HG03066 (cell line): ENCODE data around the gene ATP8B4.
"Not testable (repeated sequence)": the region's sequence is repeated elsewhere in the genome, so short reads cannot be mapped to it uniquely, and the experiment has no call there.

ENCODE experiments used
- ATAC-seq: cut with Tn5 transposase; IDR thresholded peaks from one replicate; pipeline ENCODE4 v1.9.1; 2021; ENCODE audit warnings: low read depth; ENCODE audit not compliant: unreplicated experiment

The ATP8B4 gene

DNA sequence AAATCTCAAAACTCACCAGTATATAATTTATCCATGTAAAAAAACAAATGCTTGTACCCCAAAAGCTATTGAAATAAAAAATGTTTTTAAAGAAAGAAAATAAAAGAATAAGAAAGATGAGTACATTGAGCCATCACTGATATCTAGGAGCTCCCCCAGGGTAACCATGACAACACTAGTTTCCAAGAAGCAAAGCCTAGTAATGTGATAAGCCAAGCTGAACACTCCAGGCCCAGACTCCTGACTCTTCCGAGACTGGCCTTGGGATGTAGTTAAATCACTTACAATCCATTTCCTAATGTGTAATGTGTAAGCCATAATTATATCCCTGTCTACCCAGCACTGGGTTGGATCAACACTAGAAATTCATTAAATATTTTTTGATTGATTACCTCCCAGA lies 21.1 kb upstream of the ATP8B4 start:
- ATAC-seq = no peak

DNA sequence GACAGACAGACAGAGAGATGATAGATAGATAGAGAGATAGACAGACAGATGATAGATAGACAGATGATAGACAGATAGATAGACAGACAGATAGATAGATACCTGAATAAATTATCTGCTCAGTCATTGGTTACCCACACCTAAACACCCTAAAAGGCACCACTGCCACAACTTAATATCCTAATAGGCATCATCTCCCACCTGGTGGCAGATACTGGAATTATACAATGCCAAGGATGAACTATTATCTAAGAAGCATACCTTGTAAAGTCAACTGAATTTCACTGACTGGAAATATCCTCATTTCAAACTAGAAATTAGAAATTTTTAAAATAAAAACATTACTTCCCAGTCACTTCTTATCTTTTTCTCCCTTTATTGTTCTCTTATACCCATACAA lies 19.4 kb upstream of the ATP8B4 start:
- no peak for ATAC-seq

DNA sequence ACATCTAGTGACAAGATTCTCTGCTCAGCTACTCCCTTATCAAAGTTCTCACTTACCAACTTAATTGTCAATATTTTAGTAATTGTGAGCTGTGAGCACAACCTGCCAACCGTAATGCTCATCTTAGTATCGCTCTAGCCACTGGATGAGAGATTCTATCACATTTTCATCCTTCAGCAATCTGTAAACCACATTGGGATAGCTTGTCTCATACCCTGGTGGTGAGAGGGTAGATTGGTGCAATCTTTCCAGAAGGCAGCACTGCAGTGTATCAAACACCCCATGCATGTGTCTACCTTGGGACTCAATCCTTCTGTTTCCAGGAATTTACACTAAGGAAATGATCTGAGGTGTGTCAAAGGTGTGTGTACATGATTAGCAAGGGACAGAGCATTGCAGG lies 18.9 kb upstream of the ATP8B4 start:
- no peak for ATAC-seq

DNA sequence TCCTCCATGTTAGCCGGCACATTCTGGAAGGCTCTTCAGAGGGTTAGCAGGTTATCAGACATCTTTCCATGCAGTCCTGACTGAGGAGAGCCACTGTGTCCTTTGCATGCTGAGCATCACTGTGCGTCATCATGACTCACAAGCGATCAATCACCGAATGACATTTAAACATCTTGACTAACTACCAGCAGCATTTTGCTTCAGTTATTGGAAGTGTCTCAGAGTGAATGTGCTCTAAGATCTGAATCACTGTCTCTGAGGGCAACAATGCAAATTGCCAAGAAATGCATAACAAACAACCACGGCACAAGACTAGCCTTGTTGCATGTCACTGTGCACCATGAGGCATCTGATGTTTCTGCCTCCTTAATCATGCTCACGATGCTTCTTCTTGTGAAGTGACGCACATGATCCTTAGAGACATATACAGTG lies 18.3 kb upstream of the ATP8B4 start:
- no peak for ATAC-seq

DNA sequence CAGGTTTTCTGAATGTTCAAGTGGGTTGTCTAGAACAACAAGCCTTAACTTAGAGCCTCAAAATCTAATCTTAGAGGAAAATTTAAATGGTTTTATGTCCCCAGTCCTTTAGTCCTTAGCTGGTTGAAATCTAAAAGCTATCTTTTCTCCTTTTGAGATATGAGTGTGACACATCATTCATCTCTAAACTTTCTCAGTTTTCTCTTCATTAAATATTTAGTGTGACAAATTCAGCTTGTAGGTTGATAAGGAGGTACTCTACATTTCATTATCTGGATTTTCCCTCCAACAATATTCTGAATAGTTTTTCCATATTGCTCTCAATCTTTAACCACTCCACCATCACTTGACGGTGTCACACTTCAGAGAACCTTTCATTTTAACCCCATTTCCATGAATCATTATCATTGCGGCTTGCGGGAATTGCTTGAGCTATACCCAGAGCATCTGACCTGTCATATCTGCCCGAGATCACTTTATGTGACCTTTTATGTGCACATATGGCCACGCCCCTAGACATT lies 16.1 kb upstream of the ATP8B4 start:
- ATAC-seq = peak; percentile 59

DNA sequence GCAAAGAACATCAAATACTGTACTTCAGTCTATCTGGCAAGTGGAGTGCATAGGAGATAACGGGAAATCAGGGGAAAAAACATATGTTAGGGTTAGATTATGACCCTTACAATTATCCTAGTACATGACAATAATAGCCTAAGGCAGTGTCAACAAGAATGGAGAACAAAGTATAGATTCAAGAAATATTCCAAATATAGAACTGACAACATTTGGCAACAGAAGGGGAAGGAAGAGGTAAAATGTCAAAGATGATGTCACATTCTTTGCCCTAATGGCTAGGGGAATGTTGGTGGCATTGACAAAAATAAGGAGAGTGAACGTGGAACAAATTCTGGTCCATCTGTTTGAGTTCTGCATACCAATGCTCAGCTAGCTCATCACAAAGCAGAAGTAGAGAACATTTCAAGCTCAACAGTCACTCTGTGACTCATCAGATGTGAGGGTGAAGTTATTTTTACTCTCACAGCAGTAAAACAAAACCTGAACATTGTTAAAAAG lies 15.5 kb upstream of the ATP8B4 start:
- ATAC-seq = peak; percentile 84

DNA sequence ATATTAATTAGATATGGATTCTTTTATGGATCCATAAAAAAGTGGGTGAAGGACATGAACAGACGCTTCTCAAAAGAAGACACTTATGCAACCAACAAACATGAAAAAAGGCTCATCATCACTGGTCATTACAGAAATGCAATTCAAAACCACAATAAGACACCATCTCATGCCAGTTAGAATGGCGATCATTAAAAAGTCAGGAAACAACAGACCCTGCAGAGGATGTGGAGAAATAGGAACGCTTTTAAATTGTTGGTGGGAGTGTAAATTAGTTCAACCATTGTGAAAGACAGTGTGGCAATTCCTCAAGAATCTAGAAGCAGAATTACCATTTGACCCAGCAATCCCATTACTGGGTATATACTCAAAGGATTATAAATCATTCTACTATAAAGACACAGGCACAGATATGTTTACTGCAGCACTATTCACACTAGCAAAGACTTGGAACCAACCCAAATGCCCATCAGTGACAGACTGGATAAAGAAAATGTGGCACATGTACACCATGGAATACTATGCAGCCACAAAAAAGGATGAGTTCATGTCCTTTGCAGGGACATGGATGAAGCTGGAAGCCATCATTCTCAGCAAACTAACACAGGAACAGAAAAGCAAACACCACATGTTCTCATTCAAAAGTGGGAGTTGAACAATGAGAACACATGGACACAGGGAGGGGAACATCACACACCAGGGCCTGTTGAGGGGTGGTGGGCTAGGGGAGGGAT lies 13.4 kb upstream of the ATP8B4 start:
- ATAC-seq = not testable (repeated sequence)

DNA sequence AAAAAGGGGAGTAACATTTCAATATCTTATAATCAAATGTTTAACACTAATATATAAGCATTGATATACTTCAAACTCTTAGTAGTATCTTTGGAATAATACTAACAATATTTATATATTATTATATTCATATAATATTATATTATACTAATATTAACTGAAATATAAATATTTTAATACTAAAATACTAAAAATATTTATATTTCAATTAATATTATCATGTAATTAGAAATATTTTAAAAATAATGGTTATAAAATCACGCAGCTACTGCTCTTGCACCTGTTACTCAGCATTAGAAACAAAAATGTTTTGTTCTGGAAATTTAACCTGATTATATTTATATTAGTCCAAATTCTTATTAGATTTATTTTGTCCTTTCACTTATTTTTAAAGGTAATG lies 12.6 kb upstream of the ATP8B4 start:
- ATAC-seq = no peak

DNA sequence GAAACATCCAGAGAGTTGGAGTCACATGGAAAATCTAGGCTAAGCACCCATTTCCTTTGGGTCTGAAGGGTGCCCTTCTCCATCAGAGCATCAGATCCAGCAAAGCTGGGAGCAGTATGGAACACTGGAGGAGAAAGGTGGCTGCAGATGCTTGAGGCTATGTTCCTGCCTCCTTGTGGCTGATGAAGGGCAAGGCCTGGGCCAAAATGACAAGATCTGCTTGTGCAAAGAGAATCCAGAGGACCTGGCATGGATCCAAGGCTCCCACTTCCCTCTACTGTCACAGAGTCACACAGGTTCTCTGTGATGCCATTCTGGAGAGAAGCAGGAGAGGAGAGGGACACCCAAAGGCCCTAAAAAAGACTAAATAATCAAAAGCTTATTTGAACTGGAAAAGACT lies 9.2 kb upstream of the ATP8B4 start:
- no peak for ATAC-seq

DNA sequence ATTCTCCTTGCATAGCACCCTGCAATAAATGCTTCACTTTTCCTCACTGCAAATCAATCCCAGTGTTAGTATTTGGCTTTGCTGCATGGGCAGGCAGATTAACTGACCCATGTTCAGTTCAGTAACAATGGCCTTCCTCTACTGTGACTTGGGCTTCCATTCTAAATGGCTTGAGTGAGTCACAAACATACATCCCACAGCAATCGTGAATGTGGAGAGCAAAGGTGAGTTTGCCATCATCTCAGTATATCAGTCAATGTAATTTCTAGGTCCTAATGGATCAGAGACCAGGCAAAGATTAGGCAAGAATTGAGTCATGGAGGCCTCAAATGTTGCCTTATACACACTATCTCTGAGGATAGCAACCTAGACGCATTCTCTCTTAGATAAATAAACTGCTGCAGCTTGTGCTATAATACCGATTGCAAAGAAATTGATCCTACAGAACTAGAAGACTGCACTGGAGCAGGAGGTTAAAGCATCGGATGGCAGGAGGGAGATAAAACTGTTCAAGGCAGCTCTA lies 8.3 kb upstream of the ATP8B4 start:
- ATAC-seq = no peak

DNA sequence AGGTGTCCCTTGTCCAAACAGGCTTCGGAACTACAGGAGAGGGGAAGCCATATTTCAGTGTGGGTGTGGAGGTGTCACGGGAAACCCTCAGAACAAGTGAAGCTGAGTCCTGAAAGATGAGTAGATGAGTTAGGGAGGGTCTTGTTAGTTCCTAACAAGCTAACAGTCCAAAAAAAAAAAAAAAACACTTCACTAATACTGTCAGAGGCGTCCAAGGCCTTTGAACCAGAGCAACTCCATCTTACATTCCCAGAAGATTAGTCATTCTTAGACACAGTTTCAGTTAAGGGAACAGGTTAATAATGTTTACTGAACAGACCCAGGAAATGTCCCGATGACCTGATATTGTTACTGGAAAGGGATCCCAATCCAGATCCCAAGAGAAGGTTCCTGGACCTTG lies 7.0 kb upstream of the ATP8B4 start:
- ATAC-seq = no peak

DNA sequence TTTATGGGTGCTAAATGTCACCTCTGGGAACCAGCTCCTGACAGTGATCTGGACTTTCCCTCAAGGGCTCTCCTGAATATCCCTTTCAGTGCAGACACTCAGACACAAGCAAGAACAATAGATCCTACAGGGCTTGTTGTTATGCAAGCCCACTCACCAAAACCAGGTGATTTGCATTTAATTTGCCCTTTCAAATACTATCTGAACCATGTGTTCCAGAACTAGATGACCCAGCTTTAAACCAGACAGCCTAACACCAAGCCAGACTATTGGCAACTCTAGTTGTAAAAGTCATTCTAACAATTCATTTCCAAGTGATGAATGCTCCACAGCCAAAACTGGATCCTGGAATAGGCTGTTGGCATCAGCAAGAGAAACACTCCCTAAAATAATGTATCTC lies 5.6 kb upstream of the ATP8B4 start:
- no peak for ATAC-seq

DNA sequence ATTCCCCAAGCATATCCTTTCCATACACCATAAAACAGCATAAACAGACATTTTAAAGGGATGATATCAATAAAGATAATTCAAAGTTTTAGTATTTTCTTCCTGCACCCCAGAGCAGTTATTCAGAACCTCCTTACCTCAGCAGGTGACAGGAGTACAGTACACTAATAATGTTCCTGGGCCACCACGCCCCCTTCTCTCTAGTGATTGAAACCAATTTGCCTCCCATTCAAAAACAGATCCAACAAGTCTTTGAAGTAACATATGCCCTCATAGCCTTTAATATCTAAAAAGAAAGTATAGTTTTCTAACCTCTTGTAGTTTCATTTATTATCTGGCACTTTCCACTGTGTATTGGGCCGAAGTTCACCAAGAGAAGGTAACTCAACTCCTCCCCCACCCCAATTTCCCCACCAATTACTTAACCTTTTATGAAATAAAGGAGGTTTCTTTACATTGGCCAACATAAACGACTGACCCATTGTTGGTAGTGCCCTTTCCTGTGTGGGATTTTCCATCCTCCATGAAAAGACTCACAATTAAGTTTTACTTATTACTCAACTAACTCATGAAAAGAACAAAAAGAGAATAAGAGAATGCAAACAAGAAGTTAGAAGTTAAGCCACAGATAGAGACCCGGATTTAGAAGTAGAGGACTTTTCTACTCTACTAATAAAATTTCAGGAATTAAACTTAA lies 5.0 kb upstream of the ATP8B4 start:
- no peak for ATAC-seq

DNA sequence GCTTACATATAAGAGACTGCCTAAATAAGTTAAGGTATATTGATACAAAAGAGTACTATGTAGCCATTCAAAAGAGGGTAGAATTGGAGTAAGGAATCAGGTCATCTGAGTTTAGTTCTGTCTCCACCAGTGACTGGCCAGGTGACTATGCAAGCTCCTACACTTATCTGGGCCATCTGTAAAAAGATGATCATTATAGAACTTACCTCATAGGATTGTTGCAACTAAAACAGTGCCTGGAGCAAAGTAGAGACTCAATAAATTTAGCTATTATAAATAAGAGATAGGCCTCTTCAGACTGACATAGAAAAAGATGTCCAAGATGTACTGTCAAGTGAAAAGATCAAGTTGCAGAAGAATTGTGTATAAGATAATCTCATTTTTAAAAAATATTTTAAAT lies 1.7 kb upstream of the ATP8B4 start:
- no peak for ATAC-seq

DNA sequence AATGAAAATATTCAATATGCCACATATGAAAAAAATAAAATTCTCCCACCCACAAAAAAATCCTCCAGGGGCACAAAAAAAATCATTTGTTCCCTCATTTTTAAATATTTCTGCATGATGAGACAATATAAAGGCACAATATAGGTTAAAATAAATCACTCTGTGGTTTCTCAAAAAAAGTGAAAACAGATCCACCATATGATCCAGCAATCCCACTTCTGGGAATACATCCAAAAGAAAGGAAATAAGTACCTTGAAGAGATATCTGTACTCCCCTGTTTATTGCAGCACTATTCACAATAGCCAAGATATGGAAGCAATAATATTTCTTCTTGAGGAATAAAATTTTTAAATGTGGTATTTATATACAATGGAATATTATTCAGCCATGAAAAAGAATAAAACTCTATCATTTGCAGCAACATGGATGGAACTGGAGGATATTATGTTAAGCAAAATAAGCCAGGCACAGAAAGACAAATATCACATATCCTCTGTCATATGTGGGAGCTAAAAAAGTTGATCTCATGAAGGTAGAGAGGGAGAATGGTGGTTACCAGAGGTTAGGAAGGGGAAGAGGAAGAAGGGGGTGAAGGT lies 1.5 kb downstream of the ATP8B4 start:
- ATAC-seq = no peak

DNA sequence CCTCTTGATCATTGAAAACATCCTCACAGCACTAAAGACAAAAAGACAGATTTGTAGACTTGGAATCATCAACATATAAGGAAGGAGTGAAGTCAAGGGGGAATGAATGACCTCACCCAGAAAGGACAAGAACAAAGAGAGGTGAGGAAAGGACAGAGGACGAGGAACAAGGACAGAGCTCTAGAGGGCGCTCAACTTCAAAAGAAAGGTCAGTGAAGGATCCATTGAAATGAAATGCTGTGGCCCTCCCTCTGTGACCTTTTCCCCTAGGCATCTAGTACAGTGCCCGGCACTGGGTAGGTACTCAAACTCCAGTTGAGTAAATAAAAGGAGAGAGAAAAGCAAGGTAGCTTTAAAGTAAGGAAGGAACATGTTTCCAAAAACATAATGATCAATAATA lies 2.6 kb downstream of the ATP8B4 start:
- ATAC-seq = no peak

DNA sequence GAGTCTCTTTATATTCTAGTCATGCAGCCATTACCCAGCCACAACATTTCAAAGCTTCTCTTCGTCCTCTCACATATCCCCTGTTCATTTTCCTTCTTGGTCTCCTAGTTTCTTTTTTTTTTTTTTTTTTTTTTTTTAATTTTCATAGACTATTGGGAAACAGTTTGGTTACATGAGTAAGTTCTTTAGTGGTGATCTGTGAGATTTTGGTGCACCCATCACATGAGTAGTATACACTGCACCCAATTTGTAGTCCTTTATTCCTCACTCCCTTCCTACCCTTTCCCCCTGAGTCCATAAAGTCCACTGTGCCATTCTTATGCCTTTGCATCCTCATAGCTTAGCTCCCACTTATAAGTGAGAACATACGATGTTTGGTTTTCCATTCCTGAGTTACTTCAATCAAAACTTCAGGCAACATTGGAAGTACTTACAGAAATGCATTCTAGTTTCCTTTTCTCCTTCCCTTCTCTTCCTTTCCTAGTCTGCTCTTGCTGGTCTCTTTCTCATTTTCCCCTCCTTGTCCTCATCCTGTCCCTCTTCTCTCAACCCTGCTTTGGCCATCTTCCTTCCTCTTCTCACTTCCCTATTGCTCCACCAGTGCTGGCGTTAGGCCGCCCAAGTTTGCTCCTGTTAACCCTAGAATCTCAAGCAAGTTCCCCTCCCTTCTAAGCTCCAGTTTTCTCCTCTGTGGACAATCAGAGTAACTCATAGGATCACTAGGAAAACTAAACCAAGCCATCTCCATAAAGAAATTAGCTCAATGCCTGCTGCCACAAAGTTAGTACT lies 4.8 kb downstream of the ATP8B4 start:
- no peak for ATAC-seq

DNA sequence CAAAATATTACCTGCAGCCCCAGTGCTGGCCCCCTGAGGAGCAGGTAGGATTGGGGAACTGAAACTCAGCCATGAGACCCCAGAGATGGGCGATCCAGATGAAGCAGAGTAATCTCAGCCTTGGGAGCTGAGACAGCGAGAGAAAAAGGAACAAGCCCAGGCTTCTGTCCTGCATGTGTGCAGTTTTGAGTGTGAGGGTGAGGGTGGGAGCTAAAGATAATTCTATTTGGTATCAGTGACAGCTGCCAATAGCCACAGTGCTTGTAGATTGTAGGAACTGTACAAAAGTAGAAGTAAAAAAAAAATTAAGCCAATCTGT lies 5.9 kb downstream of the ATP8B4 start:
- ATAC-seq = no peak

DNA sequence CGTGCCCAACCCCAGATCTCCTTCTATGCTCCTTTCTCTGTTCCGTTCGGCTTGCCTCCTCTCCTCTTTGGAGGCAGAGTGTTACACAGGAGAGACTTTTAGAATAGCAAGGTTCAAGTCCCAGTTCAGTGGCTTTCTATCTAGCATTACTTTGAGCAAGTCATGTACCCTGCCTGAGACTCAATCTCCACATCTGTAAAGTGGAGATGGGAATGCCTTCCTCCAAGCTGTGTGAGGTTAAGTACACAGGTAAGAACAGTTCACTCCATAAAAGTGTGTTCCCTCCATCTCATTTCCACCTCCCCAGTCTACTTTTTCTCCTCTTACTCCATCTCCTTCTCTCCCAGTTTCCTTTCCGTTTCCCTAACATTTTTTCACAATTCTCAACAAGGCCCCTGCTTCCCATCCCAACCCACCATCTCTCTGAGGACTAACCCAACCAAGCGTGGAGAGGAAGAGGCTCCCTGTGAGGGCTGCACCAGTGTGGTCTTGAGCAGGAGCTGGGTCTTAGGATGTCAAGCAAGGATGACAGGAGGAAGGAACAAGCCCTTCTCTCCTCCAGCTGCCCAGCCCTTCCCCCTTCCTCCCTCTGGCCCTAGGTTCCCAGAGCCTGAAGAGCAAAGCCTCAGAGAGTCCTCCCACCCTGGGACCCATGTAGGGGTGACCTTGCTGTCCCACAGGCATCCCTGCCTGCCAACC lies 6.4 kb downstream of the ATP8B4 start:
- no peak for ATAC-seq

DNA sequence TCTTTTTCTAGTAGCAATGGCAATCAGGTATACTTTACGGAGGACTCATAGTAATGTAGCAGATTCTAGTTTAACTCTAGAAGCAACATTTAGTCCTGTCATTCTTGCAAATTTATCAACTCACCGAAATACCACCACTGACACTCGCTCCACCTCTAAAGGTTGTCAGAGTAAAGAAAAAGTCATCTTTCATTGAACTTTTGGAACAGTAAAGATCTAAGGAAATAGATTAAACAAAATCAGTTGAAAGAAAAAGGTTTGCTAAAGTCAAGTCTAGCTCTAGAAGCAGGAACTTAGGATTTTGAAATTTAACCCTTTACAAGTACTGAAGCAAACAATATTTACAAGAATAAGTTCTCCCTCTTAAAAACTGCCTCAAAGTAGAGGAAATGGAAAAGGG lies 8.7 kb downstream of the ATP8B4 start:
- ATAC-seq = no peak
